HG03066 (cell line): ENCODE measurements around the gene PCSK5.
"Not testable (repeated sequence)": the region's sequence is repeated elsewhere in the genome, so short reads cannot be mapped to it uniquely, and the experiment has no call there.

Experiments used
- ATAC-seq: cut with Tn5 transposase; IDR thresholded peaks from one replicate; pipeline ENCODE4 v1.9.1; 2021; ENCODE audit warnings: low read depth; ENCODE audit not compliant: unreplicated experiment

Gene PCSK5

DNA sequence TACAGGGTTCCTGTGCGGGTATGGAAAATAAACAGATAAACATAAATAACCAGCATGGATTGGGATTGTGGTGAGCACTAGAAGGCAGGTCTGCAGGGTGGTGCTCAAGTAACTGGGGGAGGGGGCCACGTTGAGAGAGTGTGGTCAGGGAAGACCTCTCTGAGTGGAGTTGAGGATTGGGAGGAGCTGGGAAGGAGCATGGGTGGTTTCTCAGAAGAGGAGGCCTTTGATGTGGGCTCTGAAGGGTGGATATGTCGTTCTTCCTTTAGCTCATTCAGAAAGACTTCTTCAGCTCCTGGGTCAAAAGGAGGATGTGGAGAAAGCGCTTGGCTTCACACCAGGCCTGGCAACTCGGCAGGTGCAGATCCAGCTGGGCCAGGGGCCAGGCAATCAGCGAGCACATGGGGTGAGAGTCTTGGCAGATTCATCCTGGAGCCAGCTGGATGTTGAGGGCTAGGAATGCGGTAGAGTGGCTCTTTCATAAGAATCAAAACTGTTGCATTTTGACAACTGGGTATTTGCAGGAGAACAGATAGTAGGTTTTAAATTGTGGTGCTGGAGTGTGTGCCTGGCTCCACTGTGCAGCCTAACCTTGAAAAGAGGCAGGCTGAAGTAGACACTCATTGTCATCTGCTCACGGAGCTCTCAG, 71.7 kb downstream of the PCSK5 start:
- no peak for ATAC-seq

GRCh38 chr9:75962662-75963036, 72.2 kb downstream of the PCSK5 start:
- no peak for ATAC-seq

- not testable (repeated sequence) for ATAC-seq
These were observed 72.8 kb downstream of the PCSK5 start for GRCh38 chr9:75963321-75963720.

DNA sequence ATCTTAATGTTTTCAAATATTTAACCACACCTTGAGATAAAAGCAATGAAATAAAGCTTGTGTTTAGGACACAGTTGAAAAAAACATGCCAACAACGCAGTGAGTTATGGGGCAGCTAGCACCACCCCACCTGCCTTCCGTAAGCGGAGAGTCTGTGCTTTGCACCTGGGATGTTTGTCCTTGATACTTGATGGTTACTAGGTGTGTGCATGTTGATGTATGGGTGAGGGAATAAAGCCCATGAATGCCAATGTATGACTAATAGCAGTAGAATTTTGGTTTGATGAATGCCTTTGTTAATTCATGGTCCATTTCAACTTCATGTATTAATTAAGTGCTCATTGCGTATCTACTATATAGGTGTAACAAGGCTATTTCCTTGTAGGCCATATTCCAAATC, 74.0 kb downstream of the PCSK5 start:
- no peak for ATAC-seq

GRCh38 chr9:75965231-75965630, 74.8 kb downstream of the PCSK5 start:
- no peak for ATAC-seq

- no peak for ATAC-seq
These were observed 77.1 kb downstream of the PCSK5 start for GRCh38 chr9:75967556-75967955.

DNA sequence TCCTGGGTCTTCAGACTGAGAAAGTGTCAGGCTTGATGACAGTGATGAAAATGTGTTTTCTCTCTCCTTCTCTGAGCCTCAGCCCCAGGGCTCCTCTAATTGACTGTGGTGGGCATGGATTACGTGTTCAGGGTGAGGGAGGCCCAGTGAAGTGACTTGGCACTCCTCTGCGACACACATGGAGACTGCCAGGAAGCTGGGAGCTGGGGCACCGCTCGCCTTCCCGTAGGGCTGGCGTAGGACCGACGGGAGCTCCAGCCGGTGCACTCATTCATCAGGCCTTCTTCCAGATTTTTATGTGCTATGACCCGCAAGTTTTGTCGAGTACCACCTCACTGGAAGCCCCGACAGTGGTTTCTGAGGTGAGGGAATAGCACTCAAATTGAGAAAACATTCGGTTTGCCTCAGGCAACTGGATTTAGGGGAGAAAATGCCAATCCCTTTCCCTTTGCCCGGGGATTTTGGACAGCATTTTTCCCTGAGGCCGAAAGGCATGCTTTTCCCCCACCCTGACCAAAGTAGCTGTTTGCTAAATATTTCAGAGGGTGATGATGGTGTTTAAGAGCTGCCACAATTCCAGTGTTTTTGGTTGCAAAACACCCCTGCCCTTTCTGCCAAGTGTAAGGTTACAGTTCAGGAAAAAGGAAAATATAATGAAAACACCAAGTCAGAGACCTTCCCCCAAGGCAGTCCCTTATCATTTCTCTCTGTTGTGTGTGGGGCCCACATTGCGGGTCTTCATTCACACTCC, 83.7 kb downstream of the PCSK5 start:
- ATAC-seq: no peak

GRCh38 chr9:75975071-75975470, 84.6 kb downstream of the PCSK5 start:
- ATAC-seq: no peak

- ATAC-seq: no peak
These were observed 86.1 kb downstream of the PCSK5 start for GRCh38 chr9:75976549-75976948.

DNA sequence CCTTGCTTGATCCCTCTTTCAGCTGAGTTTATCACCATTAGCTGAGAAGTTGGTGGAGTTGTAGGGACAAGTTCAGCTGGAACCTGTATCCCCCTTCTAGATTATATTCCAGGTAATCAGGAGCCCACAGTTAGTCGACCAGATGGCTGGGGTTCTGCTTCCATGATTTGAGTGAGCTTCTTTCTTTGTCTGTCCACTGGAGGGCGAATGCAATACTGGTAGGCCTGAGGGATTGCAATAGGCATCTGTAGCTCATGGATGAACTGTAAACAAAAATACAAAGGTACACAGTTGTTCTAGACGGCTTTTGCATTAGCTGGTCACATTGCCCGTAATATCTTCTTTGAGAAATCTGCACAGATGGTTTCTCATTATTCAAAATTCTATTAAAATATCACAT, 88.9 kb downstream of the PCSK5 start:
- no peak for ATAC-seq

DNA sequence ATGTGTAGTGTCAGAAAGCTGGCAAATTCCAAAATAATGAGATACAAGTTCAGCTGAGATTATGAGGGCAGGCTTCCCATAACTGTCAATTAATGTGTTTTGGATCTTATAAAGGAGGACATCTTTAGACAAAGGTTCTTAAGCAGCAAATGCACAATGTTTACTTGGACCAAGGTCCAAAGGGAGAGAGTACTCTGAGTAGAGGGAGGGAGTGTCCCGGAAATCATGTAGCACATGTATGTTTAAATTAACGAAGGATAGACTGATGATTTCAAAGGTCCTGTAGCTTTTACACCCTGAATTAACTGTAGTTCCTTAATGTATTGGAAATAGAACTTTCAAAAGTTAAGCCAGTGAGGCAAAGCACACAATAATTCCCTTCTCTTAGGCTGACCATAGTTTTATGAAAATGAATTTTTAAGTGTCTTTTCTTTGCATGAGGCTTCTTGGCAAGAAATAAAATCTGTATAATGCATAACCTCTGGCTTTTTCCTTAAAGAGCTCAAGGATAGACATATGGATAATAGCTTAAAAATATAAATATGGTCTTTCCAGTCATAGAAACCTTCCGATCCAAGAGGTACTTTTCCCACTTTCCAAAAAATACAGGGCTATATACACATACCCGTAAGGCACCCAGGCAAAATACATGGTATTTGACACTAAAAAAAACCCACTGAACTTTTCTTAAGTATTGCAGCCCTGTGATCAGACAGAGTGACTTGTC, 93.0 kb downstream of the PCSK5 start:
- ATAC-seq: no peak

DNA sequence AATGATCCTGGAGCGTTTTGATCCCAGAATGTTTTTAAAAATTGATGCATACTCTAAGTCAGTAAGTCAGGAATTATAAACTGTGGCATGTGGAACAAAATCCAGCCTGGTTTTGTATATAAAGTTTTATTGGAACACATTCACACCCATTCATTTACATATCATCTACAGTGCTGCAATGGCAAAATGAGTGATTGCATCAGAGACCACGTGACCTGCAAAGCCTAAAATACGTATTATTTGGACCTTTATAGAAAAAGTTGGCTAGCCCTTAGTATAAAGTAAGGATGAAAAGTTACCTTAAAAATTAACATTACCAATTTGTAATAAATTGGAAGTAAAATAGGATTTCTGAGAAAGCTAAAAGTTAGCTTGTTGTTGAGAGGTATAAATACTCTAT, 95.0 kb downstream of the PCSK5 start:
- no peak for ATAC-seq

- ATAC-seq: no peak
These were observed 98.2 kb downstream of the PCSK5 start for GRCh38 chr9:75988663-75989062.

- no peak for ATAC-seq
These were observed 99.7 kb downstream of the PCSK5 start for GRCh38 chr9:75990156-75990555.

GRCh38 chr9:75990576-75991304, 100.3 kb downstream of the PCSK5 start:
- no peak for ATAC-seq

DNA sequence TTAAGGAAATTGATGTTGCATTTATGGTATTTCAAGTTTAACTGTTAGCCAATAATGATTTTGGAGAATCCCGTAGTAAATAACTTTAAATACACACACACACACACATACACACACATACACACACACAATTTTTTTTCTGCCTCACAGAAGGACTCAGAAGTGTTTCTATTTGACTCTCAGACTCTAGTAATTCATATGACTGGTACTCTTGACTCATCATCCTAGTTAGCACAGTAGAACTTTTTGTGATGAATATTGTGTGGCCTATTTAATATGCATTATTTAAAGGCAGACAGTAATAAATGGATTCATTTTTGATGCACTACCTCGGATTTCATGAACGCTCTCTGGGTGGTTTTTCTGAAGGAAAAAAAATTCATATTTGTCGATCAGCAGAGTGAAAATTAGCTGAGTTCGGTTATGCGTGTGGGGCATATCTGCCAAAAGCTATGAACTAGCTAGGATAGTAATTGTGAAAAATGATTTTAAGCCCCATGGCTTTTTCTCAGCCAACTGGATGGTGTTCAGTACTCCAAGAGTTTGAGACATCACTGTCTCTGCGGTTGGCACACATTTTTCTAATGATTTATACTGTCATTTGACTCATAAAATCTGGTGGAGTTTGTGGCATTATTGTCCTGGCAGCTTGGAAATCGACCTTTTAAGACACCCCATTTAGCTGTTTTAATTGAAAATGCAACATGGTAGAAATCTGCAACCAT, 102.2 kb downstream of the PCSK5 start:
- no peak for ATAC-seq

DNA sequence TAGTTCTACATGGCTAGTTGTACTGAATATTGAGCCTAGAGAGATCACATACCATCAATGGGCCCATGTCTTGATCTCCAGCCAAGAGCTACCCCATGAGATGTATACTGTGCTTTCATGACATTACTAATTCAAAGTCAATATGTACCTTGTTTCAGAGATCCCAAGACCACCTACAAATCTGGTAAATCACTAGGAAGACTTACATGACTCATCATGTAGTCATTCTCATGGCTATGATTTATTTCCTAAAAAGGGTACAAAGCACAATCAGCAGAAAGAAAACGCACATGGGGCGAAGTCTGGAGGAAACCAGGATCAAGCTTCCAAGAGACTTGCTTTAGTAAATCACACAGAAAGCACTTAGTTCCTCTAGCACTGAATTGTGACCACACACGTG, 103.0 kb downstream of the PCSK5 start:
- no peak for ATAC-seq

GRCh38 chr9:75995066-75995465, 104.6 kb downstream of the PCSK5 start:
- no peak for ATAC-seq

DNA sequence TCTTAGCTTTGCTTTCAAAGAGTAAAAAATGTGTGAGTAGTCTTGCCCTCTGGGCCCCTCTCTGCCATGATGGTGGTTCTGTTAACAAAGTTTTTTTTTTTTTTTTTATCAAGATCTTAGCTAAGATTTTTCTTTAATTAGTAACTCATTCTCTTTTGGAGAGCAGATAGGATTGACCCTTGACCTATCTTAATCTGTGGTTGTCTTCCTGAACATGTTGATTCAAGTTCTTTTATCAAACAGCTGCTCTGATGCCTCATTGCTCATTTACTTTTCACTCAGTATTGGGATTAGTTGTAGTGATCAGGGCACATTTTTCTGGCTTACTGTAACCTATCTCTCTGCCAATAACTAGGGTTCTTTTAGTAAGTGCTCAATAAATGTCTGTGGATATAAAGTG, 106.3 kb downstream of the PCSK5 start:
- ATAC-seq: no peak

DNA sequence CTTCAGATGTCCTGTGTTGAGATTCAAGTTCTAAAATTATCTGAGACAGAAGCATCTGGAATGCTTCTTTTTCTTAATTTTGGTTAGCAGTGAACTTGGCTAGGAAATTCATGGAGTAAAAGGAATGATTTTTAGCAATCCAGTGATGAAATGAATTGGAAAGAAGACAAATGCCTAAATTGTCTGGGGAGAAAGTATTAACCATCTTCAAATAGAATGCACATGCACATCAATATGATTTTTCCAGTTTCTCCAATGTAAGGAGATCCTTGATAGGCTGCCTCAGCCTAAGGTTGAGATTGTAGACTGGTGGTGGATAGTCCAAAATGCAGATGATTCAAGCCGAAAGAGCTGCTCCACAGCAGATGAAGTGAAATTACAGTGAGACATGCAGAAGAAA, 106.7 kb downstream of the PCSK5 start:
- ATAC-seq: no peak
